HepG2 (cell line): Measurements from ENCODE around the gene ENDOD1. TPM values are rescaled to one million over a fixed set of nuclear protein-coding genes. Genes with fewer than 3 reads are reported as not detected.

Source experiments
- CEBPB ChIP-seq: IDR thresholded peaks from 2 replicates; pipeline ENCODE4 v1.6.1; 2011; ENCODE audit warnings: low read depth, low read length, improper control_type of control experiment, borderline replicate concordance
- PRMT3 ChIP-seq: sonication (generic); formaldehyde crosslinking; IDR thresholded peaks from 2 replicates; pipeline ENCODE4 v1.8.1; 2022; ENCODE audit warnings: low read depth, mild to moderate bottlenecking, moderate library complexity, missing genetic modification reagents, borderline replicate concordance
- ZFP62 ChIP-seq: sonication (generic); formaldehyde crosslinking; IDR thresholded peaks from 2 replicates; pipeline ENCODE4 v1.4.0; 2020; ENCODE audit warnings: missing genetic modification reagents
- ZNF224 ChIP-seq: sonication (generic); formaldehyde crosslinking; IDR thresholded peaks from 2 replicates; pipeline ENCODE4 v1.5.0; 2020; ENCODE audit warnings: mild to moderate bottlenecking, missing genetic modification reagents
- ZNF292 ChIP-seq: sonication (generic); formaldehyde crosslinking; IDR thresholded peaks from 2 replicates; pipeline ENCODE4 v1.8.1; 2022; ENCODE audit warnings: mild to moderate bottlenecking, low read depth, missing genetic modification reagents, borderline replicate concordance
- ZNF841 ChIP-seq: sonication (generic); formaldehyde crosslinking; IDR thresholded peaks from 2 replicates; pipeline ENCODE4 v1.8.1; 2023; ENCODE audit warnings: missing genetic modification reagents, borderline replicate concordance
- polyA plus RNA-seq, 8 experiments: library from polyadenylated mRNA; depleted of rRNA in 3 of 8; stranded (reverse) in 7 of 8; unstranded in 1 of 8; fragments of >200 nt; fragmentation: Illumina TruSeq in 4 of 8; extraction: Trizol in 4 of 8; gene quantifications; 2 replicates each; pipeline versions ENCODE4 v1.2.1 to v1.2.3, GENCODE V29; 2011 to 2016; ENCODE audit warnings: low read depth in 4 of 8, missing spikeins in 1 of 8, mixed read lengths in 1 of 8; ENCODE audit not compliant: insufficient read depth in 1 of 8
- total RNA-seq, 5 experiments: library from RNA; depleted of rRNA; stranded (reverse); fragments of >200 nt; fragmentation: Illumina TruSeq; extraction: Trizol; gene quantifications; 2 replicates each; pipeline ENCODE4 v1.2.3, GENCODE V29; 2016; ENCODE audit warnings: low read depth in 1 of 5
- TF ChIP-seq, protein P1 (sequence below): sonication (generic); formaldehyde crosslinking; IDR thresholded peaks from 2 replicates; pipeline ENCODE4 v1.9.0; 2021; ENCODE audit warnings: missing genetic modification reagents, mild to moderate bottlenecking, borderline replicate concordance
- TF ChIP-seq, protein P2 (sequence below): IDR thresholded peaks from 2 replicates; pipeline ENCODE4 v1.6.1; 2016; ENCODE audit warnings: missing biosample characterization, missing genetic modification reagents, low read depth
- TF ChIP-seq, protein P3 (sequence below): sonication (generic); formaldehyde crosslinking; IDR thresholded peaks from 2 replicates; pipeline ENCODE4 v1.9.0; 2021; ENCODE audit warnings: missing genetic modification reagents, borderline replicate concordance
- TF ChIP-seq, protein P4 (sequence below): sonication (generic); formaldehyde crosslinking; IDR thresholded peaks from 2 replicates; pipeline ENCODE4 v1.5.0; 2020; ENCODE audit warnings: mild to moderate bottlenecking, missing genetic modification reagents
- TF ChIP-seq, protein P5 (sequence below): IDR thresholded peaks from 2 replicates; pipeline ENCODE4 v1.6.1; 2012; ENCODE audit warnings: inconsistent platforms
- TF ChIP-seq, protein P6 (sequence below): sonication (generic); formaldehyde crosslinking; IDR thresholded peaks from 2 replicates; pipeline ENCODE4 v1.9.0; 2021; ENCODE audit warnings: mild to moderate bottlenecking, missing genetic modification reagents
- TF ChIP-seq, protein P7 (sequence below): sonication (generic); formaldehyde crosslinking; conservative IDR thresholded peaks from 2 replicates; pipeline ENCODE4 v1.4.0; 2020; ENCODE audit warnings: missing genetic modification reagents

ENDOD1 gene
- total and polyA plus RNA-seq, 2 of the 13 experiments (the other 11 are each of a cell fraction or from before 2014, with no cell fraction given), result 2.0 to 6.8 TPM

DNA sequence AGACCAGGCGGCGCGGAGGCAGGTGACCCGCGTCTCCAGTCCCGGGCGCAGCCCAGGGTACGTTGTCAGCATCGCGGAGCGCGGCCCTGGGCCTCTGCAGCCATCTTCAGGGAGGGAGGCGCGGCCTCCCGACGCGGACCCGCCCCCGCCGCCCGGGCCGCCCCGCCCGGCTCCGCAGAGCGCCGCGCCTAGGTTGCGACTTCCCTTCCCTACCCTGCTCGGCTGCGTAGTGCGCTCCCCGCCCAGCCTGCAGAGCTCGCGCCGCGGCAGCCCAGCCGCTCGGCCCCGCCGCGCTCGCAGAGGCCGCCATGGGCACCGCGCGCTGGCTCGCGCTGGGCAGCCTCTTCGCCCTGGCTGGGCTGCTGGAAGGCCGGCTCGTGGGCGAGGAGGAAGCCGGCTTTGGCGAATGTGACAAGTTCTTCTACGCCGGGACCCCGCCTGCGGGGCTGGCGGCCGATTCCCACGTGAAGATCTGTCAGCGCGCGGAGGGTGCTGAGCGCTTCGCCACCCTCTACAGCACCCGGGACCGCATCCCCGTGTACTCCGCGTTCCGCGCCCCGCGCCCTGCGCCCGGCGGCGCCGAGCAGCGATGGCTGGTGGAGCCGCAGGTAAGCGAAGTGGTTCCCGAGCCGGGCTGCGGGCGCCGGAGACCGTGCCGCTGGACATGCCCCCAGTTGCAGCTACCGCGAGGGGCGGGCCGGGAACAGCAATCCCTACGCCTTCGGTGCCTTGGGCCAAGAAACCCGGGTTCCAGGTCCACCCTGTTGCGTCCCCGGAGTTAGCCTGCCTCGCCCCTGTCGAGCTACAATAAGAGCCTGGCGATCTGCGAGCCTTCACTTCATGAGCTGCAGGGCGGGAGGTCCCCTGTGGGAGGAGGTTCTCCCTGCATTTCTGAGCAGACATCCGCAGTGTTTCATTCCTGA, at the start of gene ENDOD1 (continued):
- TF ChIP-seq, protein P1, sequence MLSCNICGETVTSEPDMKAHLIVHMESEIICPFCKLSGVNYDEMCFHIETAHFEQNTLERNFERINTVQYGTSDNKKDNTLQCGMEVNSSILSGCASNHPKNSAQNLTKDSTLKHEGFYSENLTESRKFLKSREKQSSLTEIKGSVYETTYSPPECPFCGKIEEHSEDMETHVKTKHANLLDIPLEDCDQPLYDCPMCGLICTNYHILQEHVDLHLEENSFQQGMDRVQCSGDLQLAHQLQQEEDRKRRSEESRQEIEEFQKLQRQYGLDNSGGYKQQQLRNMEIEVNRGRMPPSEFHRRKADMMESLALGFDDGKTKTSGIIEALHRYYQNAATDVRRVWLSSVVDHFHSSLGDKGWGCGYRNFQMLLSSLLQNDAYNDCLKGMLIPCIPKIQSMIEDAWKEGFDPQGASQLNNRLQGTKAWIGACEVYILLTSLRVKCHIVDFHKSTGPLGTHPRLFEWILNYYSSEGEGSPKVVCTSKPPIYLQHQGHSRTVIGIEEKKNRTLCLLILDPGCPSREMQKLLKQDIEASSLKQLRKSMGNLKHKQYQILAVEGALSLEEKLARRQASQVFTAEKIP (CRISPR knock-in tag), result no peak
- TF ChIP-seq PRMT3 (CRISPR knock-in tag), result no peak
- TF ChIP-seq CEBPB, result no peak
- TF ChIP-seq ZNF292 (CRISPR knock-in tag), result no peak
- TF ChIP-seq, protein P2, sequence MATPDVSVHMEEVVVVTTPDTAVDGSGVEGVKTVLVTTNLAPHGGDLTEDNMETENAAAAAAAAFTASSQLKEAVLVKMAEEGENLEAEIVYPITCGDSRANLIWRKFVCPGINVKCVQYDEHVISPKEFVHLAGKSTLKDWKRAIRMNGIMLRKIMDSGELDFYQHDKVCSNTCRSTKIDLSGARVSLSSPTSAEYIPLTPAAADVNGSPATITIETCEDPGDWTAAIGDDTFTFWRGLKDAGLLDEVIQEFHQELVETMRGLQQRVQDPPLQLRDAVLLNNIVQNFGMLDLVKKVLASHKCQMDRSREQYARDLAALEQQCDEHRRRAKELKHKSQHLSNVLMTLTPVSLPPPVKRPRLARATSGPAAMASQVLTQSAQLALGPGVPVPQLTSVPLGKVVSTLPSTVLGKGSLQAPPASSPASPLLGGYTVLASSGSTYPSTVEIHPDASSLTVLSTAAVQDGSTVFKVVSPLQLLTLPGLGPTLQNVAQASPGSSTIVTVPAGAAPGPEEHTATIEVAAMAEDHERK (CRISPR knock-in tag), result no peak
- TF ChIP-seq, protein P3, sequence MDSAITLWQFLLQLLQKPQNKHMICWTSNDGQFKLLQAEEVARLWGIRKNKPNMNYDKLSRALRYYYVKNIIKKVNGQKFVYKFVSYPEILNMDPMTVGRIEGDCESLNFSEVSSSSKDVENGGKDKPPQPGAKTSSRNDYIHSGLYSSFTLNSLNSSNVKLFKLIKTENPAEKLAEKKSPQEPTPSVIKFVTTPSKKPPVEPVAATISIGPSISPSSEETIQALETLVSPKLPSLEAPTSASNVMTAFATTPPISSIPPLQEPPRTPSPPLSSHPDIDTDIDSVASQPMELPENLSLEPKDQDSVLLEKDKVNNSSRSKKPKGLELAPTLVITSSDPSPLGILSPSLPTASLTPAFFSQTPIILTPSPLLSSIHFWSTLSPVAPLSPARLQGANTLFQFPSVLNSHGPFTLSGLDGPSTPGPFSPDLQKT (CRISPR knock-in tag), result no peak
- TF ChIP-seq, protein P4, sequence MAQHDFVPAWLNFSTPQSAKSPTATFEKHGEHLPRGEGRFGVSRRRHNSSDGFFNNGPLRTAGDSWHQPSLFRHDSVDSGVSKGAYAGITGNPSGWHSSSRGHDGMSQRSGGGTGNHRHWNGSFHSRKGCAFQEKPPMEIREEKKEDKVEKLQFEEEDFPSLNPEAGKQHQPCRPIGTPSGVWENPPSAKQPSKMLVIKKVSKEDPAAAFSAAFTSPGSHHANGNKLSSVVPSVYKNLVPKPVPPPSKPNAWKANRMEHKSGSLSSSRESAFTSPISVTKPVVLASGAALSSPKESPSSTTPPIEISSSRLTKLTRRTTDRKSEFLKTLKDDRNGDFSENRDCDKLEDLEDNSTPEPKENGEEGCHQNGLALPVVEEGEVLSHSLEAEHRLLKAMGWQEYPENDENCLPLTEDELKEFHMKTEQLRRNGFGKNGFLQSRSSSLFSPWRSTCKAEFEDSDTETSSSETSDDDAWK (CRISPR knock-in tag), result no peak
- TF ChIP-seq ZNF224 (CRISPR knock-in tag), result no peak
- TF ChIP-seq, protein P5, sequence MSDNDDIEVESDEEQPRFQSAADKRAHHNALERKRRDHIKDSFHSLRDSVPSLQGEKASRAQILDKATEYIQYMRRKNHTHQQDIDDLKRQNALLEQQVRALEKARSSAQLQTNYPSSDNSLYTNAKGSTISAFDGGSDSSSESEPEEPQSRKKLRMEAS, result peak; percentile 56
- TF ChIP-seq, protein P6, sequence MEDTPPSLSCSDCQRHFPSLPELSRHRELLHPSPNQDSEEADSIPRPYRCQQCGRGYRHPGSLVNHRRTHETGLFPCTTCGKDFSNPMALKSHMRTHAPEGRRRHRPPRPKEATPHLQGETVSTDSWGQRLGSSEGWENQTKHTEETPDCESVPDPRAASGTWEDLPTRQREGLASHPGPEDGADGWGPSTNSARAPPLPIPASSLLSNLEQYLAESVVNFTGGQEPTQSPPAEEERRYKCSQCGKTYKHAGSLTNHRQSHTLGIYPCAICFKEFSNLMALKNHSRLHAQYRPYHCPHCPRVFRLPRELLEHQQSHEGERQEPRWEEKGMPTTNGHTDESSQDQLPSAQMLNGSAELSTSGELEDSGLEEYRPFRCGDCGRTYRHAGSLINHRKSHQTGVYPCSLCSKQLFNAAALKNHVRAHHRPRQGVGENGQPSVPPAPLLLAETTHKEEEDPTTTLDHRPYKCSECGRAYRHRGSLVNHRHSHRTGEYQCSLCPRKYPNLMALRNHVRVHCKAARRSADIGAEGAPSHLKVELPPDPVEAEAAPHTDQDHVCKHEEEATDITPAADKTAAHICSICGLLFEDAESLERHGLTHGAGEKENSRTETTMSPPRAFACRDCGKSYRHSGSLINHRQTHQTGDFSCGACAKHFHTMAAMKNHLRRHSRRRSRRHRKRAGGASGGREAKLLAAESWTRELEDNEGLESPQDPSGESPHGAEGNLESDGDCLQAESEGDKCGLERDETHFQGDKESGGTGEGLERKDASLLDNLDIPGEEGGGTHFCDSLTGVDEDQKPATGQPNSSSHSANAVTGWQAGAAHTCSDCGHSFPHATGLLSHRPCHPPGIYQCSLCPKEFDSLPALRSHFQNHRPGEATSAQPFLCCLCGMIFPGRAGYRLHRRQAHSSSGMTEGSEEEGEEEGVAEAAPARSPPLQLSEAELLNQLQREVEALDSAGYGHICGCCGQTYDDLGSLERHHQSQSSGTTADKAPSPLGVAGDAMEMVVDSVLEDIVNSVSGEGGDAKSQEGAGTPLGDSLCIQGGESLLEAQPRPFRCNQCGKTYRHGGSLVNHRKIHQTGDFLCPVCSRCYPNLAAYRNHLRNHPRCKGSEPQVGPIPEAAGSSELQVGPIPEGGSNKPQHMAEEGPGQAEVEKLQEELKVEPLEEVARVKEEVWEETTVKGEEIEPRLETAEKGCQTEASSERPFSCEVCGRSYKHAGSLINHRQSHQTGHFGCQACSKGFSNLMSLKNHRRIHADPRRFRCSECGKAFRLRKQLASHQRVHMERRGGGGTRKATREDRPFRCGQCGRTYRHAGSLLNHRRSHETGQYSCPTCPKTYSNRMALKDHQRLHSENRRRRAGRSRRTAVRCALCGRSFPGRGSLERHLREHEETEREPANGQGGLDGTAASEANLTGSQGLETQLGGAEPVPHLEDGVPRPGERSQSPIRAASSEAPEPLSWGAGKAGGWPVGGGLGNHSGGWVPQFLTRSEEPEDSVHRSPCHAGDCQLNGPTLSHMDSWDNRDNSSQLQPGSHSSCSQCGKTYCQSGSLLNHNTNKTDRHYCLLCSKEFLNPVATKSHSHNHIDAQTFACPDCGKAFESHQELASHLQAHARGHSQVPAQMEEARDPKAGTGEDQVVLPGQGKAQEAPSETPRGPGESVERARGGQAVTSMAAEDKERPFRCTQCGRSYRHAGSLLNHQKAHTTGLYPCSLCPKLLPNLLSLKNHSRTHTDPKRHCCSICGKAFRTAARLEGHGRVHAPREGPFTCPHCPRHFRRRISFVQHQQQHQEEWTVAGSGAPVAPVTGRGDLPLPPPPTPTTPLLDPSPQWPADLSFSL, result no peak
- no peak for TF ChIP-seq ZFP62 (CRISPR knock-in tag)
- TF ChIP-seq ZNF841 (CRISPR knock-in tag), result no peak
- TF ChIP-seq, protein P7, sequence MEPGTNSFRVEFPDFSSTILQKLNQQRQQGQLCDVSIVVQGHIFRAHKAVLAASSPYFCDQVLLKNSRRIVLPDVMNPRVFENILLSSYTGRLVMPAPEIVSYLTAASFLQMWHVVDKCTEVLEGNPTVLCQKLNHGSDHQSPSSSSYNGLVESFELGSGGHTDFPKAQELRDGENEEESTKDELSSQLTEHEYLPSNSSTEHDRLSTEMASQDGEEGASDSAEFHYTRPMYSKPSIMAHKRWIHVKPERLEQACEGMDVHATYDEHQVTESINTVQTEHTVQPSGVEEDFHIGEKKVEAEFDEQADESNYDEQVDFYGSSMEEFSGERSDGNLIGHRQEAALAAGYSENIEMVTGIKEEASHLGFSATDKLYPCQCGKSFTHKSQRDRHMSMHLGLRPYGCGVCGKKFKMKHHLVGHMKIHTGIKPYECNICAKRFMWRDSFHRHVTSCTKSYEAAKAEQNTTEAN (CRISPR knock-in tag), result no peak
